IMR-90 (cell line): ENCODE results near the gene PKDCC. TPM values are rescaled to one million over a fixed set of nuclear protein-coding genes. Genes with fewer than 3 reads are reported as not detected.
"Not testable (repeated sequence)": the region's sequence is repeated elsewhere in the genome, so short reads cannot be mapped to it uniquely, and the experiment has no call there.

Experiments
- ATAC-seq: fragments of 200-7000 bp; cut with Tn5 transposase; 2 replicates; pipeline ENCODE4 v1.9.1; 2020; ENCODE audit warnings: low read depth, mild to moderate bottlenecking, moderate library complexity
- BruUV-seq: library from RNA; stranded (reverse); fragments of 400-500 nt; replicated peaks from 2 replicates; lab custom pipeline; 2021; lab: Mats Ljungman, UMichigan
- CTCF ChIA-PET: fragments of 300-600 bp; formaldehyde crosslinking; extraction: SDS; loops from one replicate; lab custom pipeline; 2021; ENCODE audit warnings: antibody characterized with exemption; lab: Yijun Ruan, JAX
- POLR2A ChIA-PET: fragments of 300-600 bp; sonication (Branson Sonifier 250); formaldehyde crosslinking; loops from one replicate; lab custom pipeline; 2022; ENCODE audit warnings: antibody characterized with exemption; ENCODE audit not compliant: unreplicated experiment; lab: Charles Lee
- DNase-seq: peaks from one replicate; pipeline ENCODE4 v3.0.0; 2013
- H2AFZ ChIP-seq: replicated peaks from 2 replicates; pipeline ENCODE3; 2013; ENCODE audit warnings: low read length, mild to moderate bottlenecking; ENCODE audit not compliant: poor library complexity
- H2AK5ac ChIP-seq: 2 replicates; pipeline ENCODE4 v1.6.1; 2013; ENCODE audit warnings: low read depth, low read length, inconsistent platforms
- H2AK9ac ChIP-seq: replicated peaks from 2 replicates; pipeline ENCODE3; 2013; ENCODE audit warnings: mild to moderate bottlenecking, low read depth, low read length, moderate library complexity; ENCODE audit not compliant: poor library complexity
- H2BK120ac ChIP-seq: 2 replicates; pipeline ENCODE4 v1.6.1; 2013; ENCODE audit warnings: low read depth, low read length, inconsistent platforms
- H2BK15ac ChIP-seq: 3 replicates; pipeline ENCODE4 v1.6.1; 2013; ENCODE audit warnings: low read depth, low read length, inconsistent platforms
- H2BK20ac ChIP-seq: 2 replicates; pipeline ENCODE4 v1.6.1; 2013; ENCODE audit warnings: low read depth, mild to moderate bottlenecking, inconsistent platforms, low read length, moderate library complexity
- H2BK5ac ChIP-seq: 2 replicates; pipeline ENCODE4 v1.6.1; 2013; ENCODE audit warnings: mild to moderate bottlenecking, low read depth, low read length, inconsistent platforms; ENCODE audit not compliant: poor library complexity, severe bottlenecking
- H3K14ac ChIP-seq: replicated peaks from 2 replicates; pipeline ENCODE4 v1.6.1; 2013; ENCODE audit warnings: low read depth, low read length, inconsistent platforms
- H3K18ac ChIP-seq: 2 replicates; pipeline ENCODE4 v1.6.1; 2013; ENCODE audit warnings: low read depth, low read length, control low read depth
- H3K23ac ChIP-seq: 2 replicates; pipeline ENCODE4 v1.6.1; 2013; ENCODE audit warnings: low read depth, low read length, inconsistent platforms
- H3K27ac ChIP-seq: 2 replicates; pipeline ENCODE4 v1.5.1; 2013; ENCODE audit warnings: mild to moderate bottlenecking, control low read depth, low read length; ENCODE audit not compliant: insufficient read depth
- H3K27me3 ChIP-seq: 2 replicates; pipeline ENCODE4 v1.6.1; 2013; ENCODE audit warnings: low read length; ENCODE audit not compliant: control insufficient read depth, insufficient read depth
- H3K36me3 ChIP-seq: 2 replicates; pipeline ENCODE4 v1.6.1; 2013; ENCODE audit warnings: low read length, mixed read lengths; ENCODE audit not compliant: control insufficient read depth, insufficient read depth
- H3K4ac ChIP-seq: 2 replicates; pipeline ENCODE4 v1.6.1; 2013; ENCODE audit warnings: low read depth, low read length, inconsistent platforms
- H3K4me1 ChIP-seq: 2 replicates; pipeline ENCODE4 v1.6.1; 2013; ENCODE audit warnings: low read length, mixed read lengths; ENCODE audit not compliant: control insufficient read depth, insufficient read depth
- H3K4me2 ChIP-seq: 2 replicates; pipeline ENCODE4 v1.6.1; 2013; ENCODE audit warnings: low read depth, mild to moderate bottlenecking, control low read depth, low read length, moderate library complexity
- H3K4me3 ChIP-seq: 2 replicates; pipeline ENCODE4 v1.5.1; 2013; ENCODE audit warnings: low read depth, mild to moderate bottlenecking, control low read depth, low read length, moderate library complexity; ENCODE audit not compliant: insufficient read depth
- H3K56ac ChIP-seq: 2 replicates; pipeline ENCODE4 v1.6.1; 2013; ENCODE audit warnings: low read length, inconsistent platforms; ENCODE audit not compliant: insufficient read depth; ENCODE audit errors: extremely low read depth
- H3K79me1 ChIP-seq, 2 experiments: 2 replicates each; pipeline ENCODE4 v1.6.1; 2013; ENCODE audit warnings: low read length in 2 of 2, inconsistent platforms in 1 of 2, low read depth in 1 of 2
- H3K9ac ChIP-seq: 2 replicates; pipeline ENCODE4 v1.6.1; 2013; ENCODE audit warnings: low read depth, low read length, control low read depth
- H3K9me1 ChIP-seq: 2 replicates; pipeline ENCODE4 v1.6.1; 2013; ENCODE audit warnings: low read length, inconsistent platforms; ENCODE audit not compliant: insufficient read depth
- H3K9me3 ChIP-seq: 2 replicates; pipeline ENCODE4 v1.6.1; 2013; ENCODE audit warnings: low read length; ENCODE audit not compliant: control insufficient read depth, insufficient read depth
- H4K20me1 ChIP-seq: 2 replicates; pipeline ENCODE4 v1.6.1; 2013; ENCODE audit warnings: low read length, inconsistent platforms; ENCODE audit not compliant: insufficient read depth
- H4K5ac ChIP-seq: 2 replicates; pipeline ENCODE4 v1.6.1; 2013; ENCODE audit warnings: mild to moderate bottlenecking, low read depth, low read length, control low read depth
- H4K8ac ChIP-seq, 2 experiments: 2 replicates each; pipeline ENCODE4 v1.6.1; 2013; ENCODE audit warnings: low read depth in 2 of 2, low read length in 2 of 2, control low read depth in 1 of 2, inconsistent platforms in 1 of 2
- H4K91ac ChIP-seq: 2 replicates; pipeline ENCODE4 v1.6.1; 2013; ENCODE audit warnings: low read depth, low read length, inconsistent platforms; ENCODE audit not compliant: insufficient read depth
- BHLHE40 ChIP-seq: fragments of 150-350 bp; IDR thresholded peaks from 2 replicates; pipeline ENCODE4 v1.6.1; 2016; ENCODE audit warnings: mild to moderate bottlenecking, low read depth, low read length
- CEBPB ChIP-seq: IDR thresholded peaks from 2 replicates; pipeline ENCODE4 v1.6.1; 2012; ENCODE audit warnings: low read depth, low read length, improper control_type of control experiment
- CHD1 ChIP-seq: IDR thresholded peaks from 2 replicates; pipeline ENCODE4 v1.6.1; 2012; ENCODE audit warnings: low read depth, low read length, improper control_type of control experiment
- FOS ChIP-seq: fragments of 150-350 bp; IDR thresholded peaks from 2 replicates; pipeline ENCODE4 v1.6.1; 2016; ENCODE audit warnings: low read depth, low read length
- MAFK ChIP-seq: IDR thresholded peaks from 2 replicates; pipeline ENCODE4 v1.6.1; 2012; ENCODE audit warnings: low read depth, low read length, improper control_type of control experiment
- MAZ ChIP-seq: IDR thresholded peaks from 2 replicates; pipeline ENCODE4 v1.6.1; 2012; ENCODE audit warnings: low read depth, mild to moderate bottlenecking, low read length, improper control_type of control experiment, moderate library complexity, borderline replicate concordance
- NFE2L2 ChIP-seq: fragments of 150-350 bp; IDR thresholded peaks from 2 replicates; pipeline ENCODE4 v1.6.1; 2016; ENCODE audit warnings: low read depth, mild to moderate bottlenecking, low read length
- POLR2A ChIP-seq: IDR thresholded peaks from 2 replicates; pipeline ENCODE4 v1.6.1; 2012; ENCODE audit warnings: mild to moderate bottlenecking, low read depth, low read length
- RAD21 ChIP-seq: IDR thresholded peaks from 2 replicates; pipeline ENCODE4 v1.6.1; 2012; ENCODE audit warnings: low read length, improper control_type of control experiment
- RCOR1 ChIP-seq: IDR thresholded peaks from 2 replicates; pipeline ENCODE4 v1.6.1; 2012; ENCODE audit warnings: mild to moderate bottlenecking, low read length, improper control_type of control experiment; ENCODE audit not compliant: insufficient replicate concordance
- RFX5 ChIP-seq: IDR thresholded peaks from 2 replicates; pipeline ENCODE4 v1.8.0; 2012; ENCODE audit warnings: low read depth, mild to moderate bottlenecking, low read length, moderate library complexity
- USF2 ChIP-seq: fragments of 150-350 bp; IDR thresholded peaks from 2 replicates; pipeline ENCODE4 v1.6.1; 2017; ENCODE audit warnings: mild to moderate bottlenecking, antibody characterized with exemption, low read length, low read depth
- WGBS, 2 experiments: methylation state at CpG; one replicate each; pipeline versions ENCODE4 v1.1.5 to v1.1.7; 2013; ENCODE audit warnings: missing lambda C conversion rate in 2 of 2; ENCODE audit not compliant: insufficient read length in 1 of 2; ENCODE audit errors: extremely low coverage in 2 of 2; 5-methylcytosine and 5-hydroxymethylcytosine counted together
- dilution Hi-C: fragments of 300-500 bp; cut with HindIII; formaldehyde crosslinking; loops from one replicate; pipeline ENCODE4 v1.14.3; 2018; ENCODE audit warnings: low sequenced_read_pairs; ENCODE audit not compliant: unreplicated experiment
- in situ Hi-C: fragments of 300-500 bp; cut with MboI; formaldehyde crosslinking; loops from 3 replicates; pipeline ENCODE4 v1.14.3; 2019; ENCODE audit warnings: low sequenced_read_pairs, inconsistent platforms, mixed read lengths
- intact Hi-C: fragments of 100-400 bp; cut with micrococcal nuclease; formaldehyde crosslinking; loops from 2 replicates; pipeline ENCODE4 v1.10.0; 2022
- polyA plus RNA-seq, 3 experiments: library from polyadenylated mRNA; depleted of rRNA; stranded (reverse); fragments of >200 nt; gene quantifications; 2 replicates each; pipeline ENCODE4 v1.2.3, GENCODE V29; 2012; ENCODE audit warnings: low replicate concordance in 1 of 3
- total RNA-seq: library from RNA; depleted of rRNA; stranded (reverse); fragments of >200 nt; gene quantifications from 2 replicates; pipeline ENCODE4 v1.2.3, GENCODE V29; 2012

PKDCC gene
- total and polyA plus RNA-seq, 2 of the 4 experiments (the other 2 are of a cell fraction) = 55.6 to 95.7 TPM

- ChIA-PET CTCF (no interaction called here), POLR2A (no interaction called here)
- Histone ChIP-seq H4K8ac (no peak overlapping the region), H3K23ac (no peak overlapping the region), H3K18ac (no peak overlapping the region), H3K9me3 (no peaks in the 10 kb centered on the region), H2BK5ac (no peak overlapping the region), H2BK20ac (no peak overlapping the region), H3K27ac (no peak overlapping the region), H3K36me3 (no peaks in the 10 kb centered on the region), H2AK9ac (no peak overlapping the region), H3K79me1 (no peaks in the 10 kb centered on the region), H4K91ac (no peak overlapping the region), H3K4me1 (peaks cover 4% of the 10 kb centered on the region; the same call in 1 of the 2 replicates), H3K4me3 (no peak overlapping the region), H2BK15ac (no peak overlapping the region), H3K56ac (no peak overlapping the region), H3K9ac (no peak overlapping the region), H3K27me3 (peaks cover 5% of the 10 kb centered on the region), H3K4me2 (no peak overlapping the region), H4K5ac (no peak overlapping the region), H3K4ac (no peak overlapping the region), H2AK5ac (no peak overlapping the region), H3K14ac (no peak overlapping the region), H4K20me1 (no peaks in the 10 kb centered on the region), H2BK120ac (no peak overlapping the region), H3K9me1 (0 out of 2 replicates have a peak, but pooled peaks cover 3% of the 10 kb centered on the region), H2AFZ (no peak overlapping the region)
- dilution Hi-C loops = no loop called here
- intact Hi-C loops = no loop called here
- no peak for TF ChIP-seq USF2
- no peak for TF ChIP-seq CEBPB
- no peak for TF ChIP-seq MAFK
- no peak for TF ChIP-seq RAD21
- TF ChIP-seq RFX5 = no peak
- TF ChIP-seq MAZ = no peak
- TF ChIP-seq CHD1 = no peak
- no peak for TF ChIP-seq NFE2L2
- no peak for TF ChIP-seq BHLHE40
- TF ChIP-seq POLR2A = no peak
- no peak for TF ChIP-seq FOS
- no peak for TF ChIP-seq RCOR1
- no CpG with 5 or more reads among the region's 11 CpGs for WGBS, 2 experiments
- DNase-seq = no peak
- no TSS peak for BruUV-seq
- in situ Hi-C loops = no loop called here
- no peak for ATAC-seq
Observed at GRCh38 chr2:42032745-42033144, 15.1 kb upstream of the PKDCC start.

GRCh38 chr2:42034096-42034495, 13.7 kb upstream of the PKDCC start:
- intact Hi-C loops, H3K9me1 ChIP-seq, H3K23ac ChIP-seq, H3K56ac ChIP-seq, H3K27ac ChIP-seq, H4K8ac ChIP-seq, H2AK5ac ChIP-seq, H4K91ac ChIP-seq, H2BK120ac ChIP-seq, H3K4me3 ChIP-seq, H3K27me3 ChIP-seq, H3K4ac ChIP-seq, H2AFZ ChIP-seq, DNase-seq, H3K4me1 ChIP-seq, H3K9ac ChIP-seq, H2BK20ac ChIP-seq, H2BK5ac ChIP-seq, BruUV-seq, dilution Hi-C loops, H3K79me1 ChIP-seq, H3K36me3 ChIP-seq, H4K5ac ChIP-seq, H3K14ac ChIP-seq, H2AK9ac ChIP-seq, ATAC-seq, POLR2A ChIA-PET, in situ Hi-C loops, H3K9me3 ChIP-seq, H2BK15ac ChIP-seq, H4K20me1 ChIP-seq, H3K4me2 ChIP-seq, H3K18ac ChIP-seq: not testable (repeated sequence)
- CTCF ChIA-PET = interaction anchor here (0.7 kb wide), 1 partner anchor 11 kb away, joined by 3 read pairs; no protein-coding TSS in a partner anchor
- WGBS, 2 experiments = no CpG with 5 or more reads among the region's 6 CpGs
